ENCODE measurements around the gene CGB3. TPM values are rescaled to one million over a fixed set of nuclear protein-coding genes. Genes with fewer than 3 reads are reported as not detected.

CGB3 gene
- total RNA-seq, 1 experiment from 2014 or later, result 0.46 TPM

GRCh38 chr19:49067554-49067953 is 43.4 kb upstream of the CGB3 start:
- WGBS (ENCODE audit: extremely low coverage, insufficient read length, low lambda C conversion rate), result no CpG with 5 or more reads among the region's 3 CpGs
- Histone ChIP-seq H3K4me1 (ENCODE audit: insufficient read depth, low read length) (peaks cover 2% of the 10 kb centered on the region; the same call in 1 of the 2 replicates), H4K20me1 (ENCODE audit: control insufficient read depth, insufficient read depth, insufficient read length) (no peaks in the 10 kb centered on the region), H3K23me2 (ENCODE audit: insufficient read length, low read depth, low read length, poor library complexity, severe bottlenecking) (peaks cover 3% of the 10 kb centered on the region), H3K9ac (ENCODE audit: extremely low read depth, insufficient read length, low read length) (no peak overlapping the region), H2BK5ac (ENCODE audit: insufficient read length, low read length) (no peak overlapping the region), H2BK12ac (ENCODE audit: insufficient read length, low read depth, low read length) (no peak overlapping the region), H3K79me2 (ENCODE audit: insufficient read depth, low read length) (no peaks in the 10 kb centered on the region), H3K79me1 (ENCODE audit: insufficient read depth, low read depth, low read length, poor library complexity, severe bottlenecking) (no peaks in the 10 kb centered on the region), H2BK120ac (ENCODE audit: low read depth, low read length, poor library complexity, severe bottlenecking) (no peak overlapping the region), H4K5ac (ENCODE audit: insufficient read length, low read depth, low read length) (no peak overlapping the region), H2AFZ (ENCODE audit: low read length) (no peak overlapping the region), H3K56ac (ENCODE audit: insufficient read length, low read depth, low read length) (no peak overlapping the region), H2AK5ac (ENCODE audit: insufficient read length, low read length) (no peak overlapping the region), H3T11ph (ENCODE audit: low read length) (no peak overlapping the region), H3K9me3 (ENCODE audit: control insufficient read depth, low read depth, low read length) (no peaks in the 10 kb centered on the region), H3K23ac (ENCODE audit: insufficient read length, low read depth, low read length) (no peak overlapping the region), H3K18ac (ENCODE audit: insufficient read length, low read depth, low read length) (no peak overlapping the region), H4K8ac (replicated peaks; ENCODE audit: insufficient read length, low read depth, low read length) (no peak overlapping the region), H3K4ac (ENCODE audit: low read depth, low read length) (no peak overlapping the region), H3K27me3 (ENCODE audit: insufficient read depth, low read length) (peaks cover 36% of the 10 kb centered on the region; the same call in 1 of the 2 replicates), H3K4me2 (ENCODE audit: insufficient read depth, insufficient read length, low read length) (no peak overlapping the region), H4K91ac (ENCODE audit: insufficient read length, low read depth, low read length) (no peak overlapping the region), H3K27ac (ENCODE audit: insufficient read length, low read depth, low read length) (no peak overlapping the region), H3K14ac (ENCODE audit: insufficient read depth, low read length) (no peak overlapping the region), H2BK15ac (ENCODE audit: low read depth, low read length) (no peak overlapping the region; the same call in 1 of the 2 replicates), H2BK20ac (ENCODE audit: low read depth, low read length, poor library complexity, severe bottlenecking) (no peak overlapping the region)
- TF ChIP-seq, protein P1, sequence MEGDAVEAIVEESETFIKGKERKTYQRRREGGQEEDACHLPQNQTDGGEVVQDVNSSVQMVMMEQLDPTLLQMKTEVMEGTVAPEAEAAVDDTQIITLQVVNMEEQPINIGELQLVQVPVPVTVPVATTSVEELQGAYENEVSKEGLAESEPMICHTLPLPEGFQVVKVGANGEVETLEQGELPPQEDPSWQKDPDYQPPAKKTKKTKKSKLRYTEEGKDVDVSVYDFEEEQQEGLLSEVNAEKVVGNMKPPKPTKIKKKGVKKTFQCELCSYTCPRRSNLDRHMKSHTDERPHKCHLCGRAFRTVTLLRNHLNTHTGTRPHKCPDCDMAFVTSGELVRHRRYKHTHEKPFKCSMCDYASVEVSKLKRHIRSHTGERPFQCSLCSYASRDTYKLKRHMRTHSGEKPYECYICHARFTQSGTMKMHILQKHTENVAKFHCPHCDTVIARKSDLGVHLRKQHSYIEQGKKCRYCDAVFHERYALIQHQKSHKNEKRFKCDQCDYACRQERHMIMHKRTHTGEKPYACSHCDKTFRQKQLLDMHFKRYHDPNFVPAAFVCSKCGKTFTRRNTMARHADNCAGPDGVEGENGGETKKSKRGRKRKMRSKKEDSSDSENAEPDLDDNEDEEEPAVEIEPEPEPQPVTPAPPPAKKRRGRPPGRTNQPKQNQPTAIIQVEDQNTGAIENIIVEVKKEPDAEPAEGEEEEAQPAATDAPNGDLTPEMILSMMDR (conservative IDR thresholded peaks at IDR 0.05), result no peak
- Mint-ChIP-seq H3K4me3 (no peak overlapping the region), H3K27ac (no peak overlapping the region), H3K4me1 (peaks cover 29 to 46% of the 10 kb centered on the region in 2 experiments), H3K36me3 (ENCODE audit: insufficient read depth in 1 of 3, low read depth in 3 of 3) (peaks cover 0 to 4% (median 3%) of the 10 kb centered on the region in 3 experiments; a peak in 3 of 7 replicates), H3K27me3 (ENCODE audit: low read depth) (peaks cover 83% of the 10 kb centered on the region), H3K9me3 (peaks cover 7 to 14% of the 10 kb centered on the region in 2 experiments; a peak in 4 of 5 replicates)
- DNase-seq, result no peak
